Fibroblast of peridontal ligament (primary cell): ENCODE results near the gene STARD3.

Experiments used
- DNase-seq: peaks from one replicate; pipeline ENCODE4 v3.0.0-alpha.2; 2010; ENCODE audit errors: extremely low read depth

Gene STARD3

DNA sequence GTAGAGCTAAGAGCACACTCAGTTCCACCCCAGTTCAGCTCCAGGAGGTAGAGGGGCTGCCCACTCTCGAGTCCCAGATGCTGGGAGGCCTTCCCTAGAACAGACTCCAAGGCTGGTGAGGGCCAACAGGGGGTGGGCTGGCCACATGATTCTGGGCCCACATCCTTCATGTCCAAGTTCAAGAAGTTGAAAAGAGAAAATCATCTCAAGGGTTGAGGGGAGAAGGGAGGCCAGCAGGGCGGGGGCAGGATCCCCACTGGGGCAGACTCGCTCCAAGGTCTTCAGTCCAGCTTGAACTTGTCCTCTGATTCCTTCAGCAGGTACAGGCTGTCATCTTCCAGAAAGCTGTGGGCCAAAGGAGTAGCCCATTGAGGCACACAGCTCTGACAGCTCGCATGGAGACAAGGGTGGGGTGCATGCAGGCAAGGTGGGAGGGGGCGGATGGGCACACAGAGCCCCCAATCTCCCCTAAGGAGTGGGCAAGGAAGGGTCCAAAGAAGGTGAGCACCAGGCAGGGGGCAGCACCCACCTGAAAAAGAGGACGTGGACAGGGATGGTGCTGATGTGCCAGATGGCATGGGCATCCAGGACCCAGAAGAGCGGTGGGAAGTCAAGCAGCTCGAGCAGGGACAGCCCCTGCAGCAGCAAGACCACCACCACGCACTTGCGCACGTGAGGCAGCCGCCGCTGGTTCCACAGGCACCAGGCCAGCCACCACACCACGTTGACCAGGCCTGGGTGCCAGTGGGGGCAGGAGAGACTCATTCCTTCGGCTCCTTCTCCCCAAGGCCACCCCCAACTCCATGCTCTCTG, 35.8 kb downstream of the STARD3 start:
- no peak for DNase-seq

DNA sequence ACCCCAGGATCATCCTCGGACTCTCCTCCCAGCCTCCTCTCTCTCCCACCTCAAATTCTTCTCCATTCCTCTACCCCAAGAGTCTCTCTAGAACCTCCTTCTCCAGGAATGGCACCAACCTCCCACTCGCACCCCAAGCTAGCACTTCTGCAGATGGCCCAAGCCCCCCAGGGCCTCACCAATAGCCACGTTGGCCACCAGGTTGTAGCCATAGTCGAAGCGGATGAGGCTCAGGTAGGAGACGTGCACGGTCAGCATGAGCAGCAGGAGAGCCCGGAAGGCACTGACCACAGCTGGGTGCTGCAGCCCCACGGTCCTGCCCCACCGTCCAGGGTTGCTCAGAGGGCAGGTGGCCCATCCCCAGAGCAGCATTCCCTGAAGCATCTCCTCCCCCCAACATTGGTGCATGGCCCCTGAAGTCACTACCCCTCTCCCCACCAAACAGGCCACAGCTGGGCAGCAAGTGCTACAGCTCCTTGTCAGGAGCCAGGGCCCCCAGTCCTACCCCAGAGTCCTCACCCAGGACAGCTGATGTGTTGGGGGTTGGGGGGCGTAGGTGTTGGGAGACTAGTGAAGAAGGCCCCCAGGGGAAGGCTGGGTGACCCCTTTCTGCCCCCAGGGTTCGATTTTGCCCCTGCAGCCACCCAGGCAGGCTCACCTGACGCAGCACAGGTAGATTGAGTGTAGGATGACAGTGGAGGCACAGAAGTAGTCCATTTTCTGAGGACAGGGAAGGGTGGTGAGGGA, 36.6 kb downstream of the STARD3 start:
- DNase-seq: no peak

DNA sequence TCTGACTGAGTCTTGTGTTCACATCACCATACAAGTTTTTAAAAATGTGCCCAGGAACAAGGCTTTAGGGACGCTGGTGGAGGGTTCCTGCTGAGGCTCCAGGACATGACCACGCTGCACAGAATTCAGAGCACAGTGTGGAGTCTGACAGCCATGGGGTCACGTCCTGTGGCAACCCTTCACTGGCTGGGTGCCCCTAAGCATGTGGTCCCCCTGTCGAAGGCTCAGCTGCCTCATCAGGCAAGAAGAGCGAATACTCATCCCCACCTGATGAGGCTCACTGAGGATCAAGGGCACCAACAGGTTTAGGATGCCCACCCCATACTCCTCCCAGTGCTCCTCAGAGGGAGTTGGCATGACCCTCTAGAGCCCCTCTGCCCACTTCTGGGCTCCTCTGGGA, 37.2 kb downstream of the STARD3 start:
- no peak for DNase-seq

DNA sequence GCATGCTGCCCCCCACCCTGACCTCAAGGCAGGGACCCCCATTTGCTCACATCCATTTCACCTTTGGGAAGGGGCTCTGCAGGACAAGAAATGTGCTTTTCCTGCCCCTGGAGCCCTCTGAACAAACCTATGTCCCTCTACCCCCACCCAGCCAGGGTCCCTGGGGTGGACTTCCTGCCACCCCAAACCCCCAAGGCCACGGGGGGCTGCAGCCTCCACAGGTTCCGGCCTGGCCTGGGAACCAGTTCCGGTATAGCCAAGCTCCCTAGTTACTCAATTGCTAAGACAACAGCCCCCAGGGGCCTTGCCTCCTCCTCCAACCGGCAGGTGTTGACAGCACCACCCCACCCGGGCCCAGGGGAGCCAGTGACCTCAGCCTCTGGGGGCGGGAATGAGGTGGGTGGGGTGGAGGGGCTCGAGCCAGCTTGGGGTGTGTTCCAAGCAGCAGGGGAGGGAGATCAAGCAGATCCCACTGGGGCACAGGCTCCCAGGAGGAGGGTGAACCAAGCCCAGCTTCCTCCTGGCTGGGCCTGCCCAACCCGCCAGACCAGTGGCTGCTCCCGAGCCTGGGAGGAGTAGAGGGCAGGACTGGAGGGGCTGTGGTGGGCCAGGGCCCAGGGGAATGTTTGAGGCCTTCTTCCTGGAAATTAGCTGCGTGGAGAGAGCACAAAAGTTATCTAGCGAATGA, 37.9 kb downstream of the STARD3 start:
- no peak for DNase-seq

DNA sequence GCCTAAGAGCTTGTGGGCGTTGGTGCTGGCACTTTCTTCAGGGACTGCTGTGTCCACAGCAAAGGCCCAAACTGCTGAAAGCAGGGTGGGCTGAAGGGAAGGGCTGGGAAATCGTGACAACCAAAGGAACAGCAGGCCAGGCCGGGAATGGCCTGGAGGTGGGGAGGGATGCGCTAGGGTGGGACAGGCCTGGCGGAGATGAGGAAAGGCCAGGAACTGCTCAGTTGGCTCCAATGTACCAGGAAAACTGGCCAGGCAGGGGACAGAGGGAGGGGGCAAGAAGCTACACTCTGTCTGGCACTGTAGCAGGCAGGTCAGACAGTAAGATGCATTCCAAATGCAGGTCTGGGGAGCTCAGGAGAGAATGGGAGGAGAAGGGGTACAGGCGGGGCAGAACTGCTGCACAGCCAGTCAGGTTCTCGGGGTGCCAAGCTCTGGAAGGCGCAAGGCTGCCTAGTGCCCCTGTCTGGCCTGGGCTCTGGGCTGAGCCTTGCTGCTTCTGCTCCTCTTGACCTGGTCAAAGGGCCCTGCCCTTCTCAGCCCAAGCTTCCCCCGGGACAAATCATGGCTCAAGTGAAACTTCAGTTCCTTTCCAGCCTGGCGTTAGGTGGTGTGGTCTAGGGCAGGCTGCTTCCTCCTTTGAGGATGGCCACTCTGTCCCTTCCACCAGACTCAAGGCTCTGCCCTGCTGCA, 38.6 kb downstream of the STARD3 start:
- DNase-seq: no peak

DNA sequence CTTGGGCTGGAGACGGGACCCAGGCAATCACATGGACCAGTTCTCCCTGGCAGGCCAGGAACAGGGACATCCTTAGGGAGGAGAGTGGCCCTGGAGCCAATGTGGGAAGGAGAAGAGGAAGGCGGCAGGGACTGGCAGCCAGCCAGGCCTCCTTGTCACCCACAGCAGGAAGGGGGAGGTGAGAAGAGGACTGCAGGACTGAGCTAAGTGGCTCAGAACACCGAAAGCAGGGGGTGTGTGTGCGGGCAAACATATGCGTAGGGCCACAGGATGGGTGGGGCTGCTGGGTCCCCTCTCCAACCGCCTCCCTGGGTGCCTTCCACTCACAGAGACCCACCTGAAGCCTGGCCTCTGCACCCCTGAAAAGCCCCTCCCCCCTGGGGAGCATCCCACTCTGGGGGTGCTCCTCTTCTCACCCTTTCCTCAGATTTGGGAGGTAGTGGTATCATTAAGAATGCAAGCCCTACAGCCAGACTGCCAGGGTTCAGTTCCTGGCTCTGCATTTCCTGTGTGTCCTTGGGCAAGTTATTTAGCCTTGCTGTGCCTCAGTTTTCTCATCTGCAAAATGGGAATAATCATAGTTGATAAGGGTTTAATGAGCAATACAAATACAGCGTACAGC, 39.4 kb downstream of the STARD3 start:
- DNase-seq: no peak

DNA sequence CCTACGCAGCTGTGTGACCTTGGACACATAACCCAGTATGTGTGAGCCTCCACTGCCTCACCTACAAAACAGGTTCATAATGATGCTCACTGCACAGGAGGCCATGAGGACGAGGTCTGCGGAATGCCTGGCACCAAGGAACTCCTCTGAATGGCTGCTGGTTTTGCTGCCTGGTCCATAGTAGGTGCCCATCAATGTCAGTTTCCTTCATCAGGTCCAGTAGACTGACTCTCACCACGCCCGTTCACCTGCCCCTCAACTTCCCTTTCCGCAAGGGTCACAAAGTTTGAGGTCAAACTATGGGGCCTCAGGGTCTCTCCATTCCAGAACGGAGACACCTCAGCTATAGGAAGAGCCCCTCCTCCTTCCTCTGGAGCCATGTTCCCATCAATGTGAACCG, 40.1 kb downstream of the STARD3 start:
- no peak for DNase-seq

DNA sequence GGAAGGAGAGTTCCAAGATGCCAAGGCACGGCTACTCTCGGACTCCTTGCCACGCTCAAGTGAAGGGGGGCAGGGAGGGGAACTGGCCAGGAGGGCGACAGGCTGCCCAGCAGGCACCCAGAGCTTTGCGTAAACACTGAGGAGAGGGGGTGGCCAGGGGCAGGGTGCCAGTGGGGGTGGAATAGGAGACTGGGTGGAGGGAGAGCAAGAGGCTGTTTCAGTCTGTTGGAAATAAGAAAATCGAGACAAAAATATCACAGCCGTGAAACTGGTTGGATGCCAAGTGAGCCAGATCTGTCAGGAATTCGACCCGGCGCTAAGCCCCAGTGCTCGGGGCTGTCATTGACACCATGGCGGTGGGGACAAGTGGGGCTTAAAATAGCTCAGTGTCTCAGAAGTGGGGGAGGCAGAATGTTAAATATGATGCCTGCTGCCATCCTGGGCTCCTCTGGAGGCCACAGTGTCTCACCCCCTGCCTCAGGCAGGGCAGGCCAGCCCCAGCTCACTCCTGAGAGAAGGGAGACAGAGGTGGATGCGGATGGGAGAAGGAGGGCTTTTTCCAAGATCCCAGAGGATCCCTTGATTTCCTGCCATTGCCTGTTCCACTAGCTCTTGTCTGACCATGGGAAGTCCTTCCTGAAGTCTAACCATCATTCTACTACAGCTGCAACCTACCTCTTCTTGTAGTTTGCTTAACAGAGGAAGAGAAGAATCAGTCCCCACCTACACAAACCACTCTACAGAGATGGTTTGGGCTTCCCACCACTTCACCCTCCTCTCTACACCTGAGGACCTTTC, 40.8 kb downstream of the STARD3 start:
- peak; percentile 11 for DNase-seq

DNA sequence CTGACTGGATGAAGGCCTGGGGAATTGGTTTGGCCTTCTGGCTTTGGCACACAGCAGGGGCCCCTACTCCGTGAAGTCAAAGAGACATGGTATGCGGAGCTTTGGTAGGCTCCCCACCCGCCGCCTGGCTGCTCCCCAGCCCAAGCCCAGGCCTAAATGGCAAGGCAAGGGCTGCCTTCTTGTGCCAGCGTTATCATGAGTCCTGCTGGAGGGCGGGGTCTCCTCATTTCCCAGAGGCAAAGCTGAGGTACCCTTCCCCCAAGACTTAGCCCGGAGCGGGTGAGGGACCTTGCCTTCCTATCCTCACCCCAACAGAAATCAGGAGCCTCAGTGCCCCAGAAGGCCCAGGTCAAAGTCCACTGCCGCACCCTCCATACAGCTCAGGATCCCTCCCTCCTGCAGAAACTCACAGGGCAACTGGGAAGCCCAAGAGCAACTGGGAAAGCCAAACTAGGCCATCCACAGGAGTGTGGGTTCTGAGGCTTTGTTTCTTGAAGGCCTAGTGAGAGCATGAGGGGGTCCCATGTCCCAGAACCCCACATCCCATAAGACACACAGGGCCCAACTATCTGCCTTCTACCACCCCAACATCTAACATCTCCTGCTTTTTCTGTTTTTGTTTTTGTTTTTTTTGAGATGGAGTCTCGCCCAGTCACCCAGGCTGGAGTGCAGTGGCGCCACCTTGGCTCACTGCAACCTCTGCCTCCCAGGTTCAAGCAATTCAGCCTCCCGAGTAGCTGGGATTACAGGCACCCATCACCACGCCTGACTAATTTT, 41.6 kb downstream of the STARD3 start:
- no peak for DNase-seq

DNA sequence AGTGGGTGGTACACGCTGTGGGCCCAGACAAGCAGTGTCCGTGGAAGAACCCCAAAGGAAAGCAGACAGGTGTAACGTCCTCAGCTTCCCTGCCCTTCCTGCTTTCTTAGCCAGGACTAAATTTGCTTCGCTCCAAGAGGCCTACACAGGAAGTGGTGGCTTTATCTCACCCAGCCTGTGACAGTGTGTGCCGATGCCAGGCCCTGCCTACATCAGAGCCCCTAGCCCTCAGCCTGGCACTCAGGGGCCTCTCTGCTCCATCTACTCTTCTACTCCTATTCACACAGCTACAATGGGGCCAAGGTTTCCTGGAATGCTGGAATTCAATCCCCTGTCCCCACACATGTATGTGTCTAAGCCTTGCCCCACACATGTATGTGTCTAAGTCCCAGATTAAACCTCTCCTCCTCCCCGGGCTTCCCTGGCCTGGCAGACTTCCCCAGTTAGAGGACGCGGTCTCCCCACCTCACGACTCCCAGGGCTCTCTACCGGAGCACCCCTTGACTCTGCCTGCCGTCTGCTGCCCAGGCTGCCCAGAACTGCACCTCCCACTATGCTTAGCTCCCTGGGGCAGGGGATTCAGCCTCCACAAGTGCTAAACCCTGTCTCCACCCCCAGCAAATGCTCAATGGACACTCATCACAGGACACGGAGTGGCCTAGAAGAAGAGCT, 42.7 kb downstream of the STARD3 start:
- no peak for DNase-seq

DNA sequence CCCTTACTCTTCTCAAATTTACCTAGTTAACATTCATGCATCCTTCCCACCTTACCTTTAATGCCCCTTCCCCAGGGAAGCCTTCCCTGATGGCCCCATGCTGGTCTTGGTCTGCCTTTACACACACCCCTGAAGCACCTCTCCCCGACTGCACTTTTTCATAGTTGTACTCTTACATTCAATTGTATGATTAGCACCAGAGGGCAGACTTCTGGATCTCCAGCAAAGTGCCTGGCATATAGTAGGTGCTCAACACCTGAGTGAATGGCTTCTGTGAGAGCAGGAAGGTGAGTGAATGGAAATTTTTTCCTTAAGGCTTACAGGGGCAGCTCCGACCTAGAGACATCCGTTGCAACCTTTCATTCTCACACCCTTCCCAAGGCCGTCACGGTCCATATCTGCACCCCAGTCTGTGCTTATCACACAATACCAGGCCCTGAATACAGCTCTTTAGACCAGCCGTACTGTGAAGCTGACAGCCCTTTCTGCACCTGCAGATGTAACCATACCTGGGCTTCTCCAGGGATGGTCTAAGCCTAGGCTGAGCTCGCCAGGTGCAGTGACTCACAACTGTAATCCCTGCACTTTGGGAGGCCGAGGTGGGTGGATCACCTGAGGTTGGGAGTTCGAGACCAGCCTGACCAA, 46.5 kb downstream of the STARD3 start:
- no peak for DNase-seq

DNA sequence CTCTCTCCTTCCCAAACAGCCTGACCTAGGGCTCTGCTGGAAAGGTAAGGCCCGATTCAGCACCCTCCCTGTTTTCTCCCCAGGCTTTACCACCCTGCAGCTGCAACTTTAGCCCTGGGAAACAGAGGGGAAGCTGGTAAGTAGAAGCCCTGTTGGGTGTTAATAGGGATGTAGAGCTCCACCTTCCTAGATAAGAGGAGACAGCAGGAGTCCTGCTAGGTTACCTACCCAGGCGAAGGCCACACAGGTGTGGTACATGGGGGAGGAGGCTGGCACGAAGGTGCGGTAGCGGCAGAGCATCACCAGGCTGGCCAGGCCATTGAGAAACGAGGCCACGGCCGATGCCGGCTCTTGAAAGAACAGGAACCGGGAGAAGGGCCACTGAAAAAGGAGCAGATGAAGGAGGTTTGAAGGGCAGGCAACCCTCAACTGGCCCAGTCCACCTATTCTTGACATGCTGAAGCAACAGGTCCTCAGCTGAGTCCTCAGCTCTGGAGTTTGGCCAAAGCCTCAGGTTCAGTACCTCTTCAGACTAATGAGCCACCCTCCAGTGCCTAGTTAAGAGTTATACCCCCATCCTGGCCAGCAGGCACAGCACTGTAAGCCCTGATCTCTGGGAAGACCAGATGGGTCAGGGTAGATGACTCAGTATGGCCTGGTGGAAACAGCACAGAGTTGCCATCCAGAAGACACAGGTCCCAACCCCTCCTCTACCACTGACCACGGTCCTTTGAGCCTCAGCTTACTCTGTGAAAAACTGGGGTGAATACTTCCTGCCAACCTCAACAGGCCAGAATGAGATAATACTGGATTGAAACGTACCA, 47.6 kb downstream of the STARD3 start:
- DNase-seq: no peak

DNA sequence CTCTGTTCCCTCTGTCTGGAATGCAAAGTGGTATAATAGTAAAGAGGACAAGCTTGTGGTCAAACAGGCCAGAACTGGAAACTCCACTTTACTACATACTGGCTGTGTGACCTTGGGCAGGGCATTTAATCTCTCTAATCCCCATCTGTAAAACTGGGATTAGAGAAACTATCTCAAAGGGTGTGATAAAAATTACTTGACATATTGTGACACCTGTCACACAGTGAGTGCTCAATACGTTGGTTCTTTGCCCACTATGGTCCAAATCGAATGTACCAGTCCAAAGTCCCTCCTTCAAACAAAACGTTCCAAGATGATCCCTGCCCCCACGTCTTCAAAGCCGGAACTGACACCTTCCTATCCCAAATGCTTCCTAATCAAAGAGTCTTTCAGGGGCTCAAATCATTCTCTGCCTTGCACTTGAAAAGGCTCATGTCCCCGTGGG, 50.2 kb downstream of the STARD3 start:
- no peak for DNase-seq

DNA sequence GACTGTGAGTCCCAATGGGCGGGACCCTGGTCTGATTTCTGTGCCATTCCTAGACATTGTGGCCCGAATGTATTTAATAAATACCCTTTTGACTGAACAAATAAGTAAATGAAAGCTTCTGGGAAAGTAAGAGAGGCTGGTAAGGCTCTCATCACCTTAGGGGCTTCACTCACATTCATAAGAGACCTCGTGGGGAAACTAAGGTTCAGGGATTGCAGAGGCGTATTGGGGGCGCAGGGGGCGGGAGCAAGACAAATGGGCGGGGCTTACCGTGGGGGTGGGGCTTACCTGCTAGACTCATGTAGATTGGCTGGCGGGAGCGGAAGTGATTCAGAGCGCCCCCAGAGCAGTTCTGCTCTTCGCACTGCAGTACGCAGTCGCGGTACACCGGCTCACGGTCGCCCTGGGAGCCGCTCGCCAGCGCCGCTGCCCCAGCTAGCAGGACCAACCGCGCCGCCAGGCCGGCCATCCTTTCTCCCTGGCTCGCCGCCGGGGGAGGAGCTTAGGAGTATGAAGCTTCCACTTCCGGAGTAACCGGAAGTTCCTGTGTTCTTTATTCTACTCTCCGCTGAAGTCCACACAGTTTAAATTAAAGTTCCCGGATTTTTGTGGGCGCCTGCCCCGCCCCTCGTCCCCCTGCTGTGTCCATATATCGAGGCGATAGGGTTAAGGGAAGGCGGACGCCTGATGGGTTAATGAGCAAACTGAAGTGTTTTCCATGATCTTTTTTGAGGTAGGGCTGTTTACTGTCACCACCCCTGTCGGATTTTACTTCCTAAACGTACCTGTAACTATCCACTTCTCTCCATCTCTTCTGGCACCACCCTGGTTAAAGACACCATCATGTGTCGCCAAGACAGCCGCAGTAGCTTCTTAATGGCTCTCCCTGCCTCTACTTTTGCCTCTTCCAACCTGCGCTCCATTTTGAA, 50.9 kb downstream of the STARD3 start, which contains the start of gene PGAP3:
TSS of gene PGAP3 (minus strand) at position 512 of the 929 bp plus-strand sequence. CDS start at position 469, 43 bp downstream.
- DNase-seq: peak; percentile 84

DNA sequence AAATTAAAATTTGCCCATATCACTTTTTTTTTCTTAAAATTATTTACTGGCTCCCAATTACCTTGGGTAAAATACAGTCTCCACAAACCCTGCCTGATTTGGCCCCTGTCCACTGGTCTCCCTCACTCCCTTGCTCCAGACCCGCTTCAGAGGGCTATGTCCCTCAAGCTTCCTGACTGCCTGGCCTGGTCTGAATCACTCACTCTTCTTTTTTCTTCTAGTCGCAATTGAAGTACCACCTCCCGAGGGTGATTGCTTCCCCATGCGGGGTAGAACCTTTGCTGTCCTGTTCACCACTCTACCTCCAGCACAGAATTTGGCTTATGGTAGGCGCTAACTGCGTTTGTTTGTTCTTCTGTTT, 51.5 kb downstream of the STARD3 start:
- DNase-seq: peak; percentile 12

DNA sequence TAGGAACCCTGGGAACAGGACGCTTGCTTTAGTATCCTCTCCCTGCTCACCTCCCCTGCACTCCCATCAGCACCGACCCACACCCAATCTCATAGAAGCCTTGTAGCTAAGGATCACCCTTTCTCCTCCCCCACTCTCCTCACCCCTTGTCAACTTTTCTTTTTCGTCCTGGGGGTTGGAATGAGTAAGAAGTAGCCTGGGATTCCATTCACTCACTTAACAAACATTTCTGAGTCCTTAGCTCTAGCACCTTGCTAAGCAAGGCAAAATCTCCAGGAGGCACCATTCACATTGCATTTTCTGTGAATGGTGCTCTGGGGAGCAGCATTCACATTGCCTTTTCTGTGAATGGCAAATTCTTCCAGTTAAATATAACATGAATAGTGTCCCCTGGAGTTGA, 52.0 kb downstream of the STARD3 start:
- no peak for DNase-seq

DNA sequence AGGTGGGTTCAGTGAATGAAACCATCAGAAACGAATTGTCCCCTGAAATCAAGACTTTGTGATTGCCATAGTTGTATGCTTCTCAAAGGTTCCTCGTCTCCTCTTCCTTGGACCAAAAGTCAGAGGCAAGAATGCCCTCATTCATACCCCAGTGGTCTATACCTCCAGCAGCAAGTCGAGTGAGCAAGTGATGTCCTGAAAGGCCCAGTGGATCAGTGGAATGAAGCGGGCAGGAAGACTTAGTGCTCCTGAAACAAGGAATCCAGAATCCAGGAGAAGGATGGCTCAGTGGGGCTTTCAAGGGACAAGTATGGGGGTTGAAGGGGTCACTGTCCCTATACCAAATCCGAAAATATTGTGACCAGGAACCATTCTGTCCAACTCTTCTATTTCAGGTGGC, 57.6 kb downstream of the STARD3 start:
- DNase-seq: no peak
